AG04450 (cell line): ENCODE results near the gene COX7A2. TPM values are rescaled to one million over a fixed set of nuclear protein-coding genes. Genes with fewer than 3 reads are reported as not detected.

ENCODE experiments used
- CTCF ChIA-PET: fragments of 300-600, 350-600 bp; formaldehyde crosslinking; extraction: SDS; loops from one replicate; lab custom pipeline; 2022; ENCODE audit warnings: antibody characterized with exemption, inconsistent platforms; lab: Charles Lee
- POLR2A ChIA-PET: fragments of 350-600 bp; formaldehyde crosslinking; extraction: SDS; loops from one replicate; lab custom pipeline; 2021; ENCODE audit warnings: antibody characterized with exemption, inconsistent platforms; lab: Yijun Ruan, JAX
- DNase-seq: peaks from one replicate; pipeline ENCODE4 v3.0.0-alpha.2; 2011; ENCODE audit warnings: low read depth, low spot score
- H3K27ac ChIP-seq: one replicate; pipeline ENCODE4 v1.5.1; 2012; ENCODE audit warnings: low read depth, low read length, control low read depth
- H3K27me3 ChIP-seq: one replicate; pipeline ENCODE4 v1.6.0; 2012; ENCODE audit warnings: low read length; ENCODE audit not compliant: control insufficient read depth, insufficient read depth
- H3K4me3 ChIP-seq: 2 replicates; pipeline ENCODE4 v1.5.1; 2011; ENCODE audit warnings: mild to moderate bottlenecking, low read depth, low read length, control low read depth
- H3K9me3 ChIP-seq: 2 replicates; pipeline ENCODE4 v1.5.1; 2012; ENCODE audit warnings: low read length; ENCODE audit not compliant: control insufficient read depth, insufficient read depth
- polyA plus RNA-seq: library from polyadenylated mRNA; depleted of rRNA; stranded (reverse); fragments of >200 nt; gene quantifications from 2 replicates; pipeline ENCODE4 v1.2.3, GENCODE V29; 2011
- TF ChIP-seq, protein P1 (sequence below): IDR thresholded peaks from 2 replicates; pipeline ENCODE4 v1.5.1; 2011; ENCODE audit warnings: low read depth, low read length, control low read depth, inconsistent platforms

The COX7A2 gene
- polyA plus RNA-seq, 1 experiment, result 263 TPM

DNA sequence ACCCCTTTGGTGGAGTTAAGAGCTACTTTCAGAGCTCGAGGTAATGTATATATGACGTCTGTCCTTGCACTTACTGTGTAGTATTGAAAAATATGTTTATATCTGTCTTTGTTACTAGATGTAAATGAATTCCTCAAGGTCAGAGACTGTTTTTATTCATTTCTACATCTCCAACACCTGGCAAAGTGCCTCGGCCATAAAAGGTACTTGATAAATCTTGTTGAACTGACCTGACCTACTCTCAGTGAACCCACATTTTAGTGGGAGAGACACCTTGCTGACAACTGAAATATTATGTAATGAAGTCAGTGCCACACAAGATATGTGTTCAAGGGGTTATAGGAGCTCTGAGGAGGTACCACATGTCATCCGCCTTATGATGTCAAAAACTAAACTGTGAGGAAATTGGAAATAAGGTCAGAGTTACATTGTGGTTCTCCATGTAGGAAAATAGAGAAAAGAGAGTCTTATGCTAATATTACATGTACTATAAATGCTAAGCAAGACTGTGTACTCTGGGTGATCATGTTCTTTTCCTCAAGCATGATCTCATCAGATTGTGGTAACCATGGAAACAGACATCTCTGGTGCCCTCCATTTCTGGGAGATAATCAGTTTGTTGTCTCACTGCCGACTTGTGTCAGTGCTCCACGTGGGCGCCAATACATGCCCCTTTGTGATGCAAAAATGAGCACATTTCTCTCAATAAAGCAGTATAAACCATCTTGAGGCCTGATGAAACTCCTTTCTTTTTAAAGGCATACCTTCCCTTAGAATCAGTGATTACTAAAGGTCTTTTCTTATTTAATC is 46.7 kb upstream of the COX7A2 start:
- no peak for DNase-seq
- no peak overlapping the region for H3K27ac ChIP-seq
- no peaks in the 10 kb centered on the region for H3K9me3 ChIP-seq
- TF ChIP-seq, protein P1, sequence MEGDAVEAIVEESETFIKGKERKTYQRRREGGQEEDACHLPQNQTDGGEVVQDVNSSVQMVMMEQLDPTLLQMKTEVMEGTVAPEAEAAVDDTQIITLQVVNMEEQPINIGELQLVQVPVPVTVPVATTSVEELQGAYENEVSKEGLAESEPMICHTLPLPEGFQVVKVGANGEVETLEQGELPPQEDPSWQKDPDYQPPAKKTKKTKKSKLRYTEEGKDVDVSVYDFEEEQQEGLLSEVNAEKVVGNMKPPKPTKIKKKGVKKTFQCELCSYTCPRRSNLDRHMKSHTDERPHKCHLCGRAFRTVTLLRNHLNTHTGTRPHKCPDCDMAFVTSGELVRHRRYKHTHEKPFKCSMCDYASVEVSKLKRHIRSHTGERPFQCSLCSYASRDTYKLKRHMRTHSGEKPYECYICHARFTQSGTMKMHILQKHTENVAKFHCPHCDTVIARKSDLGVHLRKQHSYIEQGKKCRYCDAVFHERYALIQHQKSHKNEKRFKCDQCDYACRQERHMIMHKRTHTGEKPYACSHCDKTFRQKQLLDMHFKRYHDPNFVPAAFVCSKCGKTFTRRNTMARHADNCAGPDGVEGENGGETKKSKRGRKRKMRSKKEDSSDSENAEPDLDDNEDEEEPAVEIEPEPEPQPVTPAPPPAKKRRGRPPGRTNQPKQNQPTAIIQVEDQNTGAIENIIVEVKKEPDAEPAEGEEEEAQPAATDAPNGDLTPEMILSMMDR, result no peak
- ChIA-PET POLR2A (no interaction called here), CTCF (interaction anchor here (0.6 kb wide), 1 partner anchor 23 kb away, joined by 3 read pairs; no protein-coding TSS in a partner anchor)
- H3K27me3 ChIP-seq, result no peaks in the 10 kb centered on the region
- no peak overlapping the region for H3K4me3 ChIP-seq

DNA sequence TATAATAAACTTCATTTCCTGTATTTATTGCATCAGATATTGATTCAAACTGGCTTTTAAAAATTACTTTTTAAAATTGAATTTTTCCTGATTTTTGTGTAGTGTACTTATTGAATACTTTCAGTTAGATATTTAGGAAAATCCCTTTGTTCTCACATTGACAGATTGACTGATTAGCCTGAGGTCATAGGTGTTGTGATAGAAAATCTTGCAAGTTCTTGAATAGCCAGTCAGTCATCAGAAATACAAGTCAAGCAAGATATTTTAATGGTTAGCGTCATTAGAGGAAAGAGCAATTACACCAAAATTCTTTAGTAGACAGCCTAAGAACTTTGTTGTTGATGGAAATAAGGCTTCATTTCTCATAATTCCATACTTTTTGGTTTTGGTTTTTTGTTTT is 44.4 kb upstream of the COX7A2 start:
- no peak for DNase-seq
- Histone ChIP-seq H3K4me3 (no peak overlapping the region), H3K27me3 (no peaks in the 10 kb centered on the region), H3K9me3 (no peaks in the 10 kb centered on the region; the same call in 1 of the 2 replicates), H3K27ac (no peak overlapping the region)
- TF ChIP-seq, protein P1, result no peak
- POLR2A ChIA-PET, result no interaction called here
- CTCF ChIA-PET, result no interaction called here

DNA sequence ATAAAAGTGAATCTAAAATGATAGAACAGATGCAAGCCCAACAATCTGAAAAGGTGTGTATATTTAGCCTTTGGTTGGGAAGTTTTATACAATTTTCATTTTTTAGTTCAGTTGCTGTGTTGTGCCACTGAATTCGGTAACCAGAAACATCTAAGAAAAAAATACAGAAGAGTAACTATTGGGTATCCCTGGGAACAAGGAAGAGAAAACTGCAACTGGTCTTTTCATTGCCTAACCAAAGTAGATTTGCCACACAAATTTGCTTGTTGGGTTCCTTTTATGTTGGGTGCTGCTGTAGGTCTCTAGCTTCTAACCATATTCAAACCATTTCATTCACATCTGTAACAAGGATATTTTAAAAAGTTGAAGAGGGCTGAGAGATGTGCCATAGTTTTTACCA is 43.8 kb upstream of the COX7A2 start:
- Histone ChIP-seq H3K9me3 (no peaks in the 10 kb centered on the region; the same call in 1 of the 2 replicates), H3K4me3 (no peak overlapping the region), H3K27me3 (no peaks in the 10 kb centered on the region), H3K27ac (no peak overlapping the region)
- CTCF ChIA-PET, result no interaction called here
- DNase-seq, result no peak
- TF ChIP-seq, protein P1, result no peak
- POLR2A ChIA-PET, result no interaction called here

DNA sequence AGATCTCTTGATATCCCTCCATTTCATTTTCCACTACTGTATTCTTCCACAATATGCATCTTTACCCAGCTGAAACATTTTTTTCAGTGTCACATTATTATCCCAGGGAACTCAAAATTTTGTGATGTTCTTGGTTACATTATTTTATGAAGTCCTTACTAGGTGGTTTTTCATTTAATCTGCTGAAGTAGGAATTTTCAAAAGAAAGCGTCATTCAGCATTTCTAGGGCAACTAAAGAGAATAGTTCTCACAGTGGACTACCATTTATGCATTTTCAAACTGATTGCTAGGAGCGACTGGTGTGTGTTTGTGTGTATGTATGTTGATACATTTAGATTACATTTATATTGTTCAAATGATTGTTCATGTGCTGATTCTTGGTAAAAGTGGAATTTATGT is 43.4 kb upstream of the COX7A2 start:
- Histone ChIP-seq H3K27me3 (no peaks in the 10 kb centered on the region), H3K27ac (no peak overlapping the region), H3K4me3 (no peak overlapping the region), H3K9me3 (no peaks in the 10 kb centered on the region; the same call in 1 of the 2 replicates)
- DNase-seq, result no peak
- ChIA-PET POLR2A (no interaction called here), CTCF (no interaction called here)
- TF ChIP-seq, protein P1, result no peak

DNA sequence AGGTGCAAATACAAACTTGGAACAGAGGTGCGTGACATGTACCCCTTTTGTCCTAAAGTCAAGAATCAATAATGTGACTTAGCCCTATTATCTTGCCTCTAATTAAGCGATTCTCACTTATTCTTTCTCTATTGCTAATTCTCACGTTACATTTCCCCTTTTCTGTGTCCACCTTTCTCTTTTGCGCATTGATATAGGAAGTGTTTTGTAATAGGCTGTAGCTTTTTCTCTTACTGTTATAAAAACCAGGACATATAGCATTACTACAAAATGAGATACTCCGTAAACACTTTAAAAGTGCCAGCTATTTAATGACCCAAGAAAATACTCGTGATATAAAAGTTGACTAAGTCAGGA is 41.7 kb upstream of the COX7A2 start:
- no peak for DNase-seq

More for the DNA sequence above, 41.7 kb upstream of the COX7A2 start:
- H3K9me3 ChIP-seq, result no peaks in the 10 kb centered on the region; the same call in 1 of the 2 replicates
- peak overlapping the region; percentile 42 for H3K27ac ChIP-seq
- peak overlapping the region; percentile 96 for H3K4me3 ChIP-seq
- no peaks in the 10 kb centered on the region for H3K27me3 ChIP-seq
- TF ChIP-seq, protein P1, result no peak
- ChIA-PET POLR2A (interaction anchor here (0.6 to 2.1 kb wide), 4 partner anchors 10 to 420 kb away, joined by 3 to 10 read pairs (median 6); partner anchors contain the start of gene FILIP1), CTCF (interaction anchor here (0.6 to 8.0 kb wide), 3 partner anchors 10 to 18 kb away, joined by 3 to 62 read pairs (median 5); no protein-coding TSS in a partner anchor)
